ENCODE results near the gene TPRX1. TPM values are rescaled to one million over a fixed set of nuclear protein-coding genes. Genes with fewer than 3 reads are reported as not detected.

Gene TPRX1
- total RNA-seq, 2 experiments from 2014 or later = not detected

GRCh38 chr19:47761566-47761965 lies 42.8 kb downstream of the TPRX1 start:
- no TSS peak for BruUV-seq (replicated peaks)
- Histone ChIP-seq H3K79me2 (ENCODE audit: insufficient read depth, low read depth, low read length) (no peaks in the 10 kb centered on the region), H3K9me2 (ENCODE audit: insufficient read depth, low read length) (no peaks in the 10 kb centered on the region), H3K4me3 (ENCODE audit: low read depth, low read length, poor library complexity, severe bottlenecking) (no peak overlapping the region), H3K27ac (ENCODE audit: low read depth, low read length, poor library complexity, severe bottlenecking) (no peak overlapping the region), H3K36me3 (ENCODE audit: insufficient read depth, low read length) (peaks cover 28% of the 10 kb centered on the region), H3K4me1 (ENCODE audit: insufficient read depth, low read length, poor library complexity, severe bottlenecking) (no peaks in the 10 kb centered on the region), H4K20me1 (ENCODE audit: insufficient read depth, low read length) (no peaks in the 10 kb centered on the region), H3K9me3 (ENCODE audit: low read length) (no peaks in the 10 kb centered on the region), H3K4me2 (ENCODE audit: low read length) (no peak overlapping the region), H2AFZ (ENCODE audit: low read length) (no peak overlapping the region)
- TF ChIP-seq EZH2phosphoT487 (IDR thresholded peaks at IDR 0.05; ENCODE audit: borderline replicate concordance, low read depth, low read length) = no peak
- TF ChIP-seq, protein P1, sequence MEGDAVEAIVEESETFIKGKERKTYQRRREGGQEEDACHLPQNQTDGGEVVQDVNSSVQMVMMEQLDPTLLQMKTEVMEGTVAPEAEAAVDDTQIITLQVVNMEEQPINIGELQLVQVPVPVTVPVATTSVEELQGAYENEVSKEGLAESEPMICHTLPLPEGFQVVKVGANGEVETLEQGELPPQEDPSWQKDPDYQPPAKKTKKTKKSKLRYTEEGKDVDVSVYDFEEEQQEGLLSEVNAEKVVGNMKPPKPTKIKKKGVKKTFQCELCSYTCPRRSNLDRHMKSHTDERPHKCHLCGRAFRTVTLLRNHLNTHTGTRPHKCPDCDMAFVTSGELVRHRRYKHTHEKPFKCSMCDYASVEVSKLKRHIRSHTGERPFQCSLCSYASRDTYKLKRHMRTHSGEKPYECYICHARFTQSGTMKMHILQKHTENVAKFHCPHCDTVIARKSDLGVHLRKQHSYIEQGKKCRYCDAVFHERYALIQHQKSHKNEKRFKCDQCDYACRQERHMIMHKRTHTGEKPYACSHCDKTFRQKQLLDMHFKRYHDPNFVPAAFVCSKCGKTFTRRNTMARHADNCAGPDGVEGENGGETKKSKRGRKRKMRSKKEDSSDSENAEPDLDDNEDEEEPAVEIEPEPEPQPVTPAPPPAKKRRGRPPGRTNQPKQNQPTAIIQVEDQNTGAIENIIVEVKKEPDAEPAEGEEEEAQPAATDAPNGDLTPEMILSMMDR (conservative IDR thresholded peaks at IDR 0.05; ENCODE audit: low read length) = no peak
- intact Hi-C loops (cut with micrococcal nuclease; ENCODE audit: unreplicated experiment) = no loop called here
- POLR2A ChIA-PET = interaction anchor here (0.6 kb wide), 2 partner anchors 13 to 18 kb away, joined by 3 to 6 read pairs; no protein-coding TSS in a partner anchor
- CTCF ChIA-PET (ENCODE audit: unreplicated experiment) = no interaction called here
- DNase-seq (ENCODE audit: low spot score) = no peak

DNA sequence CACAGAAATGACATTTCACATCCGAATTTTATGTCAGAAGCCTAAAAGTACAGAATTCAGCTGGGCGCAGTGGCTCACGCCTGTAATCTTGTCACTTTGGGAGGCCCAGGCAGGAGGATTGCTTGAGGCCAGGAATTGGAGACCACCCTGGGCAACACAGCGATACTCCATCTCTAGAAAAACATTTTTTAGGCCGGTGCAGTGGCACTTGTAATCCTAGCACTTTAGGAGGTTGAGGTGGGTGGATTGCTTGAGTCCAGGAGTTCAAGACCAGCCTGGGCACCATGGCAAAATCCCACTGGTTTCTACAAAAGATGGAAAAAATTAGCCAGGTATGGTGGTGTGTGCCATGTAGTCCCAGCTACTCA lies 43.7 kb downstream of the TPRX1 start:
- Histone ChIP-seq H3K79me2 (ENCODE audit: insufficient read depth, low read depth, low read length) (no peaks in the 10 kb centered on the region), H3K4me2 (ENCODE audit: low read length) (no peak overlapping the region), H3K36me3 (ENCODE audit: insufficient read depth, low read length) (peaks cover 38% of the 10 kb centered on the region), H3K4me3 (ENCODE audit: low read depth, low read length, poor library complexity, severe bottlenecking) (no peak overlapping the region), H2AFZ (ENCODE audit: low read length) (no peak overlapping the region), H3K9me3 (ENCODE audit: low read length) (no peaks in the 10 kb centered on the region), H4K20me1 (ENCODE audit: insufficient read depth, low read length) (no peaks in the 10 kb centered on the region), H3K9me2 (ENCODE audit: insufficient read depth, low read length) (no peaks in the 10 kb centered on the region), H3K4me1 (ENCODE audit: insufficient read depth, low read length, poor library complexity, severe bottlenecking) (no peaks in the 10 kb centered on the region), H3K27ac (ENCODE audit: low read depth, low read length, poor library complexity, severe bottlenecking) (no peak overlapping the region)
- ChIA-PET CTCF (ENCODE audit: unreplicated experiment) (no interaction called here), POLR2A (no interaction called here)
- BruUV-seq (replicated peaks) = no TSS peak
- no peak for DNase-seq (ENCODE audit: low spot score)
- intact Hi-C loops (cut with micrococcal nuclease; ENCODE audit: unreplicated experiment) = no loop called here
- TF ChIP-seq EZH2phosphoT487 (IDR thresholded peaks at IDR 0.05; ENCODE audit: borderline replicate concordance, low read depth, low read length) = no peak
- TF ChIP-seq, protein P1 (conservative IDR thresholded peaks at IDR 0.05; ENCODE audit: low read length) = no peak

DNA sequence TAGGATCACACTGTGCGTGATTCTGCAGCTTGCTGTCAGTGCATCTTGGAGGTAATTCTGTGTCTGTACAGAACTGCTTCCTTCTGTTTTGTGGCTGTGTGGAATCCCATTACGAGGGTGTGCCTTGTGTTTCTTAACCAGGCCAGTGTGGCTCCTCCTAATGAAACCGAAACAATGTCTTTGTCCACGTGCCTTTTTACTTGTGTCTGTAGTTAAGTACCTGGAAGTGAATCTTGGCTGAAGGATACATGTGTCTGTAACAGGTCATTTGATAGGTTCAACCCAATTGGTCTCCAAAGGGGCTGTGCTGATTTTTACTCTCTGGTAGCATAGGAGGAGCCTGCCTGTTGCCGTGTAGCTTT lies 45.9 kb downstream of the TPRX1 start:
- no TSS peak for BruUV-seq (replicated peaks)
- intact Hi-C loops (cut with micrococcal nuclease; ENCODE audit: unreplicated experiment) = no loop called here

More for the DNA sequence above, 45.9 kb downstream of the TPRX1 start:
- no peaks in the 10 kb centered on the region for H3K4me1 ChIP-seq (ENCODE audit: insufficient read depth, low read length, poor library complexity, severe bottlenecking)
- H3K9me2 ChIP-seq (ENCODE audit: insufficient read depth, low read length) = no peaks in the 10 kb centered on the region
- no peaks in the 10 kb centered on the region for H4K20me1 ChIP-seq (ENCODE audit: insufficient read depth, low read length)
- POLR2A ChIA-PET = no interaction called here
- TF ChIP-seq, protein P1 (conservative IDR thresholded peaks at IDR 0.05; ENCODE audit: low read length) = no peak
- TF ChIP-seq EZH2phosphoT487 (IDR thresholded peaks at IDR 0.05; ENCODE audit: borderline replicate concordance, low read depth, low read length) = no peak
- peaks cover 60% of the 10 kb centered on the region for H3K36me3 ChIP-seq (ENCODE audit: insufficient read depth, low read length)
- H3K27ac ChIP-seq (ENCODE audit: low read depth, low read length, poor library complexity, severe bottlenecking) = no peak overlapping the region
- no peak overlapping the region for H3K4me3 ChIP-seq (ENCODE audit: low read depth, low read length, poor library complexity, severe bottlenecking)
- no peak for DNase-seq (ENCODE audit: low spot score)
- no peak overlapping the region for H2AFZ ChIP-seq (ENCODE audit: low read length)
- no peaks in the 10 kb centered on the region for H3K9me3 ChIP-seq (ENCODE audit: low read length)
- H3K79me2 ChIP-seq (ENCODE audit: insufficient read depth, low read depth, low read length) = no peaks in the 10 kb centered on the region
- CTCF ChIA-PET (ENCODE audit: unreplicated experiment) = no interaction called here
- H3K4me2 ChIP-seq (ENCODE audit: low read length) = no peak overlapping the region
